ENCODE measurements around the gene CRX. TPM values are rescaled to one million over a fixed set of nuclear protein-coding genes. Genes with fewer than 3 reads are reported as not detected.

Gene CRX
- total and polyA plus RNA-seq, 2 of the 4 experiments (the other 2 are of a cell fraction): not detected

- Histone ChIP-seq H2AFZ (replicated peaks; ENCODE audit: low read length, poor library complexity) (no peak overlapping the region), H3K79me1 (ENCODE audit: low read depth in 1 of 2, low read length in 2 of 2) (no peaks in the 10 kb centered on the region), H3K4me2 (ENCODE audit: low read depth, low read length) (no peak overlapping the region), H3K27ac (ENCODE audit: insufficient read depth, low read length) (no peak overlapping the region), H3K18ac (ENCODE audit: low read depth, low read length) (no peak overlapping the region), H4K8ac (ENCODE audit: low read depth in 2 of 2, low read length in 2 of 2) (no peak overlapping the region), H3K9me3 (ENCODE audit: control insufficient read depth, insufficient read depth, low read length) (no peaks in the 10 kb centered on the region), H3K4ac (ENCODE audit: low read depth, low read length) (no peak overlapping the region), H4K20me1 (ENCODE audit: insufficient read depth, low read length) (no peaks in the 10 kb centered on the region; the same call in 1 of the 2 replicates), H3K56ac (ENCODE audit: extremely low read depth, insufficient read depth, low read length) (no peak overlapping the region), H4K5ac (ENCODE audit: low read depth, low read length) (no peak overlapping the region), H4K91ac (ENCODE audit: insufficient read depth, low read depth, low read length) (no peak overlapping the region), H2AK9ac (replicated peaks; ENCODE audit: low read depth, low read length, poor library complexity) (peak overlapping the region; percentile 50), H3K23ac (ENCODE audit: low read depth, low read length) (no peak overlapping the region), H2BK5ac (ENCODE audit: low read depth, low read length, poor library complexity, severe bottlenecking) (no peak overlapping the region), H3K36me3 (ENCODE audit: control insufficient read depth, insufficient read depth, low read length) (no peaks in the 10 kb centered on the region), H3K9me1 (ENCODE audit: insufficient read depth, low read length) (no peaks in the 10 kb centered on the region), H3K4me1 (ENCODE audit: control insufficient read depth, insufficient read depth, low read length) (no peaks in the 10 kb centered on the region), H2AK5ac (ENCODE audit: low read depth, low read length) (no peak overlapping the region), H2BK20ac (ENCODE audit: low read depth, low read length) (no peak overlapping the region), H3K9ac (ENCODE audit: low read depth, low read length) (no peak overlapping the region), H2BK120ac (ENCODE audit: low read depth, low read length) (no peak overlapping the region), H3K4me3 (ENCODE audit: insufficient read depth, low read depth, low read length) (no peak overlapping the region), H2BK15ac (ENCODE audit: low read depth, low read length) (no peak overlapping the region), H3K14ac (replicated peaks; ENCODE audit: low read depth, low read length) (no peak overlapping the region), H3K27me3 (ENCODE audit: control insufficient read depth, insufficient read depth, low read length) (peaks cover 7% of the 10 kb centered on the region)
- WGBS, 2 experiments (ENCODE audit: extremely low coverage in 2 of 2, insufficient read length in 1 of 2): 89% methylated on average over 2 of the region's 25 CpGs; no CpG with 5 or more reads in 1 of the 2 experiments
- DNase-seq (no peak), ATAC-seq (ENCODE audit: low read depth) (no peak)
- dilution Hi-C loops (cut with HindIII; ENCODE audit: low sequenced_read_pairs, unreplicated experiment): no loop called here
- in situ Hi-C loops (cut with MboI; ENCODE audit: low sequenced_read_pairs): no loop called here
- intact Hi-C loops (cut with micrococcal nuclease): no loop called here
- no TSS peak for BruUV-seq (replicated peaks)
- CTCF ChIA-PET: no interaction called here
- POLR2A ChIA-PET (ENCODE audit: unreplicated experiment): no interaction called here
- TF ChIP-seq USF2 (IDR thresholded peaks at IDR 0.05; ENCODE audit: low read depth, low read length): no peak
- no peak for TF ChIP-seq BHLHE40 (IDR thresholded peaks at IDR 0.05; ENCODE audit: low read depth, low read length)
- TF ChIP-seq FOS (IDR thresholded peaks at IDR 0.05; ENCODE audit: low read depth, low read length): no peak
- TF ChIP-seq CHD1 (IDR thresholded peaks at IDR 0.05; ENCODE audit: low read depth, low read length): no peak
- TF ChIP-seq, protein P1, sequence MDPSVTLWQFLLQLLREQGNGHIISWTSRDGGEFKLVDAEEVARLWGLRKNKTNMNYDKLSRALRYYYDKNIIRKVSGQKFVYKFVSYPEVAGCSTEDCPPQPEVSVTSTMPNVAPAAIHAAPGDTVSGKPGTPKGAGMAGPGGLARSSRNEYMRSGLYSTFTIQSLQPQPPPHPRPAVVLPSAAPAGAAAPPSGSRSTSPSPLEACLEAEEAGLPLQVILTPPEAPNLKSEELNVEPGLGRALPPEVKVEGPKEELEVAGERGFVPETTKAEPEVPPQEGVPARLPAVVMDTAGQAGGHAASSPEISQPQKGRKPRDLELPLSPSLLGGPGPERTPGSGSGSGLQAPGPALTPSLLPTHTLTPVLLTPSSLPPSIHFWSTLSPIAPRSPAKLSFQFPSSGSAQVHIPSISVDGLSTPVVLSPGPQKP (IDR thresholded peaks at IDR 0.05; ENCODE audit: borderline replicate concordance, low read depth, low read length): no peak
- TF ChIP-seq RCOR1 (IDR thresholded peaks at IDR 0.05; ENCODE audit: insufficient replicate concordance, low read length): no peak
- TF ChIP-seq MXI1 (IDR thresholded peaks at IDR 0.05; ENCODE audit: borderline replicate concordance, low read depth, low read length): no peak
- TF ChIP-seq MAZ (IDR thresholded peaks at IDR 0.05; ENCODE audit: borderline replicate concordance, low read depth, low read length): no peak
- no peak for TF ChIP-seq RFX5 (IDR thresholded peaks at IDR 0.05; ENCODE audit: low read depth, low read length)
- TF ChIP-seq POLR2A (IDR thresholded peaks at IDR 0.05; ENCODE audit: low read depth, low read length): no peak
- no peak for TF ChIP-seq RAD21 (IDR thresholded peaks at IDR 0.05; ENCODE audit: low read length)
- TF ChIP-seq MAFK (IDR thresholded peaks at IDR 0.05; ENCODE audit: low read depth, low read length): no peak
- no peak for TF ChIP-seq CTCF (conservative IDR thresholded peaks at IDR 0.05; ENCODE audit: low read depth, low read length)
- no peak for TF ChIP-seq NFE2L2 (IDR thresholded peaks at IDR 0.05; ENCODE audit: low read depth, low read length)
- TF ChIP-seq CEBPB (IDR thresholded peaks at IDR 0.05; ENCODE audit: low read depth, low read length): no peak
- TF ChIP-seq SMC3 (IDR thresholded peaks at IDR 0.05; ENCODE audit: low read depth, low read length): no peak
Observed at GRCh38 chr19:47802521-47803043, 19.2 kb upstream of the CRX start.
